GM23338 (cell line): ENCODE measurements around the gene S100A14.

ENCODE experiments used
- EZH2phosphoT487 ChIP-seq: fragments of 200-600 bp; sonication (generic); IDR thresholded peaks from one replicate; pipeline ENCODE4 v1.8.1; 2018; ENCODE audit warnings: antibody characterized with exemption; ENCODE audit not compliant: unreplicated experiment
- TF ChIP-seq, protein P1 (sequence below), 2 experiments: fragments of 200-600 bp in 1 of 2; sonication (generic) in 1 of 2; conservative IDR thresholded peaks; 2 replicates each; pipeline versions ENCODE4 v1.5.1 to v1.6.1; 2016 to 2017; ENCODE audit warnings: antibody characterized with exemption in 2 of 2, low read depth in 2 of 2, mild to moderate bottlenecking in 2 of 2, moderate library complexity in 1 of 2
- TF ChIP-seq, protein P2 (sequence below): IDR thresholded peaks from one replicate; pipeline ENCODE4 v1.6.1; 2018; ENCODE audit warnings: antibody characterized with exemption; ENCODE audit not compliant: unreplicated experiment

DNA sequence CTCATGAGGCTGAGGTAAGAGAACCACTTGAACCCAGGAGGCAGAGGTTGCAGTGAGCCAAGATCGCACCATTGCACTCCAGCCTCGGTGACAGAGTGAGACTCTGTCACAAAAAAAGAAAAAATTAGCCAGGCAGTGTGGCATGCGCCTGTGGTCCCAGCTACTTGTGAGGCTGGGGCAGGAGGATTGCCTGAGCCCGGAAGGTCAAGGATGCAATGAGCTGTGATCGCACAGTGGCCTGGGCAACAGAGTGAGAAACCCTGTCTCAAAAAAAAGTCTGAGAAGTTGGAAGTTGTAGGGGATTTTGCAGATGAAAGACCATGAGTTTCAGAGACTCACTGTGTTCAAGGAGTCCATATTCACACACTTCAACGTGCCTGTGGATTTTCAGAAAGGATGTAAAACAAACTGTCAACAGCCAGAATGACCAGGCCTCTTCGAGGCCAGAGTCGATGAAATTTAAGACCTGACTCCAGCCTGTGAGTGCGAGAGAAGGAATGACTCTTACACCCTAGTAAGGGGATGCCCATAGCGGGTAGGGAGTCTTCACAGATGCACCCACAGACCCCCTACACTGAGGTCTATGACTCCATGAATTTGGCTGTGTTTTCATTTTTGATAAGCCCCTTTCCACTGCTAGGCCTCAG, 9.0 kb upstream of the S100A14 start:
- TF ChIP-seq, protein P1, sequence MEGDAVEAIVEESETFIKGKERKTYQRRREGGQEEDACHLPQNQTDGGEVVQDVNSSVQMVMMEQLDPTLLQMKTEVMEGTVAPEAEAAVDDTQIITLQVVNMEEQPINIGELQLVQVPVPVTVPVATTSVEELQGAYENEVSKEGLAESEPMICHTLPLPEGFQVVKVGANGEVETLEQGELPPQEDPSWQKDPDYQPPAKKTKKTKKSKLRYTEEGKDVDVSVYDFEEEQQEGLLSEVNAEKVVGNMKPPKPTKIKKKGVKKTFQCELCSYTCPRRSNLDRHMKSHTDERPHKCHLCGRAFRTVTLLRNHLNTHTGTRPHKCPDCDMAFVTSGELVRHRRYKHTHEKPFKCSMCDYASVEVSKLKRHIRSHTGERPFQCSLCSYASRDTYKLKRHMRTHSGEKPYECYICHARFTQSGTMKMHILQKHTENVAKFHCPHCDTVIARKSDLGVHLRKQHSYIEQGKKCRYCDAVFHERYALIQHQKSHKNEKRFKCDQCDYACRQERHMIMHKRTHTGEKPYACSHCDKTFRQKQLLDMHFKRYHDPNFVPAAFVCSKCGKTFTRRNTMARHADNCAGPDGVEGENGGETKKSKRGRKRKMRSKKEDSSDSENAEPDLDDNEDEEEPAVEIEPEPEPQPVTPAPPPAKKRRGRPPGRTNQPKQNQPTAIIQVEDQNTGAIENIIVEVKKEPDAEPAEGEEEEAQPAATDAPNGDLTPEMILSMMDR (conservative IDR thresholded peaks at IDR 0.05; ENCODE audit: low read depth in 2 of 2) = no peak
- TF ChIP-seq EZH2phosphoT487 = no peak
- TF ChIP-seq, protein P2, sequence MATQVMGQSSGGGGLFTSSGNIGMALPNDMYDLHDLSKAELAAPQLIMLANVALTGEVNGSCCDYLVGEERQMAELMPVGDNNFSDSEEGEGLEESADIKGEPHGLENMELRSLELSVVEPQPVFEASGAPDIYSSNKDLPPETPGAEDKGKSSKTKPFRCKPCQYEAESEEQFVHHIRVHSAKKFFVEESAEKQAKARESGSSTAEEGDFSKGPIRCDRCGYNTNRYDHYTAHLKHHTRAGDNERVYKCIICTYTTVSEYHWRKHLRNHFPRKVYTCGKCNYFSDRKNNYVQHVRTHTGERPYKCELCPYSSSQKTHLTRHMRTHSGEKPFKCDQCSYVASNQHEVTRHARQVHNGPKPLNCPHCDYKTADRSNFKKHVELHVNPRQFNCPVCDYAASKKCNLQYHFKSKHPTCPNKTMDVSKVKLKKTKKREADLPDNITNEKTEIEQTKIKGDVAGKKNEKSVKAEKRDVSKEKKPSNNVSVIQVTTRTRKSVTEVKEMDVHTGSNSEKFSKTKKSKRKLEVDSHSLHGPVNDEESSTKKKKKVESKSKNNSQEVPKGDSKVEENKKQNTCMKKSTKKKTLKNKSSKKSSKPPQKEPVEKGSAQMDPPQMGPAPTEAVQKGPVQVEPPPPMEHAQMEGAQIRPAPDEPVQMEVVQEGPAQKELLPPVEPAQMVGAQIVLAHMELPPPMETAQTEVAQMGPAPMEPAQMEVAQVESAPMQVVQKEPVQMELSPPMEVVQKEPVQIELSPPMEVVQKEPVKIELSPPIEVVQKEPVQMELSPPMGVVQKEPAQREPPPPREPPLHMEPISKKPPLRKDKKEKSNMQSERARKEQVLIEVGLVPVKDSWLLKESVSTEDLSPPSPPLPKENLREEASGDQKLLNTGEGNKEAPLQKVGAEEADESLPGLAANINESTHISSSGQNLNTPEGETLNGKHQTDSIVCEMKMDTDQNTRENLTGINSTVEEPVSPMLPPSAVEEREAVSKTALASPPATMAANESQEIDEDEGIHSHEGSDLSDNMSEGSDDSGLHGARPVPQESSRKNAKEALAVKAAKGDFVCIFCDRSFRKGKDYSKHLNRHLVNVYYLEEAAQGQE = no peak
